Measurements from ENCODE around the gene PRICKLE2.

PRICKLE2 gene

GRCh38 chr3:64120876-64121275, 104.4 kb downstream of the PRICKLE2 start:
- no peak overlapping the region for H3K18ac ChIP-seq (ENCODE audit: low read length)
- no peak overlapping the region for H3K23ac ChIP-seq (ENCODE audit: low read length)
- no peak overlapping the region for H3K27ac ChIP-seq (ENCODE audit: low read depth, low read length)
- H2AFZ ChIP-seq (ENCODE audit: insufficient read depth, low read length, poor library complexity) = no peak overlapping the region
- H2BK5ac ChIP-seq (ENCODE audit: low read depth, low read length, poor library complexity) = no peak overlapping the region
- H3K9me3 ChIP-seq (ENCODE audit: insufficient read depth, low read depth, low read length) = no peaks in the 10 kb centered on the region
- H2BK120ac ChIP-seq (ENCODE audit: insufficient read depth, low read length, poor library complexity) = no peak overlapping the region
- H3K27me3 ChIP-seq (ENCODE audit: insufficient read depth, low read length) = no peaks in the 10 kb centered on the region
- H4K8ac ChIP-seq (ENCODE audit: low read depth, low read length) = no peak overlapping the region
- no peak overlapping the region for H3K4me3 ChIP-seq (ENCODE audit: low read depth, low read length)
- peaks cover 8 to 17% of the 10 kb centered on the region in 2 experiments for H3K36me3 ChIP-seq (ENCODE audit: control insufficient read depth in 1 of 2, insufficient read depth in 2 of 2, low read length in 2 of 2)
- no peak overlapping the region for H3K14ac ChIP-seq (ENCODE audit: low read length)
- no peak overlapping the region for H3K4me2 ChIP-seq (ENCODE audit: low read length)
- H2BK12ac ChIP-seq (ENCODE audit: low read length) = no peak overlapping the region
- no peaks in the 10 kb centered on the region for H3K79me1 ChIP-seq (ENCODE audit: low read length)
- no CpG with 5 or more reads among the region's 5 CpGs for WGBS (ENCODE audit: extremely low coverage, insufficient coverage, insufficient read length)
- H3K79me2 ChIP-seq (ENCODE audit: control insufficient read depth, insufficient read depth, low read length, poor library complexity) = no peaks in the 10 kb centered on the region
- H2AK5ac ChIP-seq (ENCODE audit: low read length) = no peak overlapping the region
- H3K4me1 ChIP-seq (ENCODE audit: control insufficient read depth in 1 of 2, insufficient read depth in 2 of 2, low read length in 2 of 2) = peaks cover 0 to 4% of the 10 kb centered on the region in 2 experiments
- H3K4ac ChIP-seq (ENCODE audit: low read depth, low read length) = no peak overlapping the region
- no peak overlapping the region for H4K91ac ChIP-seq (ENCODE audit: low read depth, low read length)
- H4K12ac ChIP-seq (ENCODE audit: low read depth, low read length) = no peak overlapping the region
- no peak for DNase-seq
- no peak overlapping the region for H3K9ac ChIP-seq (ENCODE audit: low read length)

GRCh38 chr3:64117483-64117882, 107.8 kb downstream of the PRICKLE2 start:
- no peak overlapping the region for H4K91ac ChIP-seq (ENCODE audit: low read depth, low read length)
- H3K27me3 ChIP-seq (ENCODE audit: insufficient read depth, low read length) = no peaks in the 10 kb centered on the region
- H3K9me3 ChIP-seq (ENCODE audit: insufficient read depth, low read depth, low read length) = peaks cover 4% of the 10 kb centered on the region
- no peak overlapping the region for H4K12ac ChIP-seq (ENCODE audit: low read depth, low read length)
- H2BK12ac ChIP-seq (ENCODE audit: low read length) = no peak overlapping the region
- no peak overlapping the region for H4K8ac ChIP-seq (ENCODE audit: low read depth, low read length)
- H3K4me3 ChIP-seq (ENCODE audit: low read depth, low read length) = no peak overlapping the region
- no peak overlapping the region for H3K4me2 ChIP-seq (ENCODE audit: low read length)
- H2BK120ac ChIP-seq (ENCODE audit: insufficient read depth, low read length, poor library complexity) = no peak overlapping the region
- H3K27ac ChIP-seq (ENCODE audit: low read depth, low read length) = no peak overlapping the region
- H3K79me1 ChIP-seq (ENCODE audit: low read length) = no peaks in the 10 kb centered on the region
- H2AK5ac ChIP-seq (ENCODE audit: low read length) = no peak overlapping the region
- H3K23ac ChIP-seq (ENCODE audit: low read length) = no peak overlapping the region
- no CpG with 5 or more reads among the region's 1 CpG for WGBS (ENCODE audit: extremely low coverage, insufficient coverage, insufficient read length)
- H3K18ac ChIP-seq (ENCODE audit: low read length) = no peak overlapping the region
- peaks cover 0 to under 1% of the 10 kb centered on the region in 2 experiments for H3K4me1 ChIP-seq (ENCODE audit: control insufficient read depth in 1 of 2, insufficient read depth in 2 of 2, low read length in 2 of 2)
- no peak overlapping the region for H2AFZ ChIP-seq (ENCODE audit: insufficient read depth, low read length, poor library complexity)
- no peak overlapping the region for H3K4ac ChIP-seq (ENCODE audit: low read depth, low read length)
- no peak overlapping the region for H2BK5ac ChIP-seq (ENCODE audit: low read depth, low read length, poor library complexity)
- no peak overlapping the region for H3K14ac ChIP-seq (ENCODE audit: low read length)
- no peak overlapping the region for H3K9ac ChIP-seq (ENCODE audit: low read length)
- no peaks in the 10 kb centered on the region for H3K79me2 ChIP-seq (ENCODE audit: control insufficient read depth, insufficient read depth, low read length, poor library complexity)
- peaks cover 9 to 22% of the 10 kb centered on the region in 2 experiments for H3K36me3 ChIP-seq (ENCODE audit: control insufficient read depth in 1 of 2, insufficient read depth in 2 of 2, low read length in 2 of 2)
- DNase-seq = no peak

DNA sequence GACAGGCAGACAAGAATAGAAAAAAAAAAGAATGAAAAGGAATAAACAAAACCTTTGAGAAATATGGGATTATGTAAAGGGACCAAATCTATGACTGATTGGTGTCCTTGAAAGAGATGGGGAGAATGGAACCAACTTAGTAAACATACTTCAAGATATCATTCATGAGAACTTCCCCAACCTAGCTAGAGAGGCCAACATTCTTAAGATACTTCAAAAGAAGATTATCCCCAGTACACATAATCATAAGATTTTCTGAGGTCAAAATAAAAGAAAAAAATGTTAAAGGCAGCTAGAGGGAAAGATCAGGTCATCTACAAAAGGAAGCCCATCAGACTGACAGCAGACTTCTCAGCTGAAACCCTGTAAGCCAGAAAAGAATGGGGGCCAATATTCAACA, 110.6 kb downstream of the PRICKLE2 start:
- Histone ChIP-seq H2BK12ac (ENCODE audit: low read length) (no peak overlapping the region), H3K9ac (ENCODE audit: low read length) (no peak overlapping the region), H3K18ac (ENCODE audit: low read length) (no peak overlapping the region), H3K27me3 (ENCODE audit: insufficient read depth, low read length) (no peaks in the 10 kb centered on the region), H2AK5ac (ENCODE audit: low read length) (no peak overlapping the region), H3K27ac (ENCODE audit: low read depth, low read length) (no peak overlapping the region), H3K4me1 (ENCODE audit: control insufficient read depth in 1 of 2, insufficient read depth in 2 of 2, low read length in 2 of 2) (peaks cover 7% of the 10 kb centered on the region in 2 experiments), H3K4me3 (ENCODE audit: low read depth, low read length) (no peak overlapping the region), H3K4me2 (ENCODE audit: low read length) (no peak overlapping the region), H3K9me3 (ENCODE audit: insufficient read depth, low read depth, low read length) (peaks cover 4% of the 10 kb centered on the region), H3K4ac (ENCODE audit: low read depth, low read length) (no peak overlapping the region), H4K8ac (ENCODE audit: low read depth, low read length) (no peak overlapping the region), H3K79me1 (ENCODE audit: low read length) (peaks cover 3% of the 10 kb centered on the region), H4K91ac (ENCODE audit: low read depth, low read length) (no peak overlapping the region), H4K12ac (ENCODE audit: low read depth, low read length) (no peak overlapping the region), H2AFZ (ENCODE audit: insufficient read depth, low read length, poor library complexity) (no peak overlapping the region), H2BK5ac (ENCODE audit: low read depth, low read length, poor library complexity) (no peak overlapping the region), H3K36me3 (ENCODE audit: control insufficient read depth in 1 of 2, insufficient read depth in 2 of 2, low read length in 2 of 2) (peaks cover 4 to 11% of the 10 kb centered on the region in 2 experiments), H3K79me2 (ENCODE audit: control insufficient read depth, insufficient read depth, low read length, poor library complexity) (no peaks in the 10 kb centered on the region), H2BK120ac (ENCODE audit: insufficient read depth, low read length, poor library complexity) (no peak overlapping the region), H3K23ac (ENCODE audit: low read length) (no peak overlapping the region), H3K14ac (ENCODE audit: low read length) (no peak overlapping the region)
- DNase-seq = no peak

DNA sequence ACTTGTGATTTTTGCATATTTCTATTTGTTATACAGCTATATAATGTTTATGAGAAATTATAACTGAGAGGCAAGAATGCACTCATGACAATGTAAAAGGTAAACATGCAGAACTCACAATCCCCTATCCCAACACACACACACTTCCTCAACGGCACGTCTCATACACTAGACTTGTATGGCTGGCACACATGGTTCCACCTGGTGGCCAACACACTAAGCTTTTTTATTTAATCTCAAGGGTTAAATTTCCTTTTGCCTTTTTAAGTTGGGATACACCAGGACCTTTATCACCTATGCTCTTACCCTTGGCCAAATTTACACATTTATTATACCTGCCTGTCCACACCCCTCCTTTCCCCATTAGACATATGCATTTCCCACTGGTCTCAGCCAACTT, 113.4 kb downstream of the PRICKLE2 start:
- Histone ChIP-seq H2BK5ac (ENCODE audit: low read depth, low read length, poor library complexity) (no peak overlapping the region), H3K27ac (ENCODE audit: low read depth, low read length) (no peak overlapping the region), H3K14ac (ENCODE audit: low read length) (no peak overlapping the region), H2BK12ac (ENCODE audit: low read length) (no peak overlapping the region), H3K9ac (ENCODE audit: low read length) (no peak overlapping the region), H3K79me2 (ENCODE audit: control insufficient read depth, insufficient read depth, low read length, poor library complexity) (no peaks in the 10 kb centered on the region), H3K23ac (ENCODE audit: low read length) (no peak overlapping the region), H3K36me3 (ENCODE audit: control insufficient read depth in 1 of 2, insufficient read depth in 2 of 2, low read length in 2 of 2) (peaks cover 5 to 14% of the 10 kb centered on the region in 2 experiments), H3K27me3 (ENCODE audit: insufficient read depth, low read length) (no peaks in the 10 kb centered on the region), H2AFZ (ENCODE audit: insufficient read depth, low read length, poor library complexity) (no peak overlapping the region), H3K4me1 (ENCODE audit: control insufficient read depth in 1 of 2, insufficient read depth in 2 of 2, low read length in 2 of 2) (peaks cover 14 to 23% of the 10 kb centered on the region in 2 experiments), H3K4me3 (ENCODE audit: low read depth, low read length) (no peak overlapping the region), H4K8ac (ENCODE audit: low read depth, low read length) (no peak overlapping the region), H3K18ac (ENCODE audit: low read length) (no peak overlapping the region), H4K91ac (ENCODE audit: low read depth, low read length) (no peak overlapping the region), H2BK120ac (ENCODE audit: insufficient read depth, low read length, poor library complexity) (no peak overlapping the region), H3K4me2 (ENCODE audit: low read length) (no peak overlapping the region), H2AK5ac (ENCODE audit: low read length) (no peak overlapping the region), H3K4ac (ENCODE audit: low read depth, low read length) (no peak overlapping the region), H3K79me1 (ENCODE audit: low read length) (peaks cover 9% of the 10 kb centered on the region), H4K12ac (ENCODE audit: low read depth, low read length) (no peak overlapping the region), H3K9me3 (ENCODE audit: insufficient read depth, low read depth, low read length) (peaks cover 4% of the 10 kb centered on the region)
- whole genome bisulfite sequencing (ENCODE audit: extremely low coverage, insufficient coverage, insufficient read length) = no CpG with 5 or more reads among the region's 2 CpGs
- no peak for DNase-seq

Measured in trophoblast cell (in vitro differentiated cells and primary cell).